Psoas muscle (tissue), 8 donors: Measurements from ENCODE around the gene STOM. TPM values are rescaled to one million over a fixed set of nuclear protein-coding genes. Genes with fewer than 3 reads are reported as not detected.

Experiments
- ATAC-seq, 4 donors: fragments of 200-7000 bp; cut with Tn5 transposase; one replicate each; pipeline ENCODE4 v1.9.1; 2020; ENCODE audit warnings: moderate library complexity in 3 of 4, mild to moderate bottlenecking in 2 of 4
- DNase-seq, 2 donors: peaks; one replicate each; pipeline ENCODE4 v3.0.0-alpha.2; 2020
- H3K27ac ChIP-seq: fragments of 200-600 bp; one replicate; pipeline ENCODE4 v1.8.0; 2022
- H3K27me3 ChIP-seq, 3 donors: fragments of 200-600 bp in 1 of 3; one replicate each; pipeline versions ENCODE4 v1.6.1 to v1.8.0; 2013 to 2022; ENCODE audit warnings: low read length in 2 of 3, mild to moderate bottlenecking in 2 of 3, moderate library complexity in 1 of 3; ENCODE audit not compliant: insufficient read depth in 3 of 3
- H3K36me3 ChIP-seq, 2 donors: fragments of 200-600 bp in 1 of 2; one replicate each; pipeline versions ENCODE4 v1.6.1 to v1.8.0; 2013 to 2022; ENCODE audit warnings: low read depth in 1 of 2, mild to moderate bottlenecking in 1 of 2, moderate library complexity in 1 of 2; ENCODE audit not compliant: insufficient read depth in 1 of 2
- H3K4me1 ChIP-seq: fragments of 200-600 bp; one replicate; pipeline ENCODE4 v1.8.0; 2022
- H3K4me3 ChIP-seq: fragments of 200-600 bp; one replicate; pipeline ENCODE4 v1.8.0; 2022; ENCODE audit warnings: mild to moderate bottlenecking
- H3K9me3 ChIP-seq: fragments of 200-600 bp; one replicate; pipeline ENCODE4 v1.8.0; 2022
- CTCF ChIP-seq: fragments of 200-600 bp; IDR thresholded peaks from one replicate; pipeline ENCODE4 v1.8.0; 2022; ENCODE audit warnings: antibody characterized with exemption
- WGBS, 3 donors: extraction: QIAGEN DNeasy Blood & Tissue Kit; methylation state at CpG; one replicate each; pipeline versions ENCODE4 v1.1.6 to v1.1.7; 2013; 5-methylcytosine and 5-hydroxymethylcytosine counted together
- intact Hi-C, 2 donors: fragments of 100-400 bp; cut with DNase I; formaldehyde crosslinking; loops; one replicate each; pipeline versions ENCODE4 v1.11.0 to v1.14.2; 2022
- polyA plus RNA-seq, 3 donors: library from polyadenylated mRNA; stranded (reverse); fragments of 200-250 nt; gene quantifications; one replicate each; pipeline ENCODE4 v1.2.3, GENCODE V29; 2013
- total RNA-seq, 4 donors: library from RNA; stranded (reverse); fragmentation: NEBNext Ultra II Directional in 2 of 4; extraction: Animal tissue kit (Norgen Biotek cat#: 25700) in 2 of 4; gene quantifications; one replicate each; pipeline versions ENCODE4 v1.2.1 to v1.2.4, GENCODE V29; 2021 to 2023
- donor health status: healthy with polysubstance abuse.
- donor health status: DM: no; HTN: no; CAD: no; lungs with moderate emphysema.
- donor health status: Bipolar disorder and iron deficiency.
- donor health status: healthy.
- donor health status: DM: yes; HTN: yes; CAD: no.
- donor health status: DM: no; HTN: no; CAD: no.
- donor health status: DM: no; HTN: no; CAD: no.
- donor health status: DM: yes; HTN: yes; CAD: no.

The STOM gene
- total and polyA plus RNA-seq, 7 donors = 53.2 to 237 (median 89.6) TPM

GRCh38 chr9:121326901-121327613, 43.0 kb downstream of the STOM start:
- intact Hi-C loops = no loop called here
- Histone ChIP-seq H3K27ac (peak overlapping the region; percentile 86), H3K9me3 (no peaks in the 10 kb centered on the region), H3K4me3 (peak overlapping the region; percentile 45), H3K36me3 (peaks cover 6 to 87% of the 10 kb centered on the region in 2 donors), H3K4me1 (peaks cover 29% of the 10 kb centered on the region), H3K27me3 (no peaks in the 10 kb centered on the region)
- DNase-seq (no peak), ATAC-seq (peak in 2 of 4 donors; percentile 7 to 8)
- no peak for TF ChIP-seq CTCF
- WGBS, 3 donors = 79 to 82% (median 80%) methylated on average over 11 of the region's 11 CpGs

- DNase-seq = peak; percentile 89 to 93
- ATAC-seq = peak; percentile 84 to 89 (median 86)
- Histone ChIP-seq H3K27ac (peak overlapping the region; percentile 86), H3K4me1 (peaks cover 25% of the 10 kb centered on the region), H3K36me3 (peaks cover 6 to 87% of the 10 kb centered on the region in 2 donors), H3K27me3 (no peaks in the 10 kb centered on the region), H3K4me3 (peak overlapping the region; percentile 45), H3K9me3 (no peaks in the 10 kb centered on the region)
- TF ChIP-seq CTCF = no peak
- 15 to 22% (median 15%) methylated on average over 19 of the region's 19 CpGs for WGBS, 3 donors
- intact Hi-C loops = no loop called here
Observed at GRCh38 chr9:121326130-121326838, 43.8 kb downstream of the STOM start.

- DNase-seq (no peak), ATAC-seq (peak in 2 of 4 donors; percentile 1)
Observed at GRCh38 chr9:121325387-121325786, 44.7 kb downstream of the STOM start.

GRCh38 chr9:121324755-121325154, 45.3 kb downstream of the STOM start:
- intact Hi-C loops = loop anchor here in 1 of 2 donors (5.0 kb wide), 1 partner anchor 38 kb away; no protein-coding TSS in a partner anchor
- H3K27me3 ChIP-seq = no peaks in the 10 kb centered on the region
- peaks cover 5 to 84% of the 10 kb centered on the region in 2 donors for H3K36me3 ChIP-seq
- no peak overlapping the region for H3K4me3 ChIP-seq
- H3K9me3 ChIP-seq = no peaks in the 10 kb centered on the region
- ATAC-seq = no peak
- 74 to 89% (median 76%) methylated on average over 2 of the region's 2 CpGs for WGBS, 3 donors
- no peak for DNase-seq
- H3K4me1 ChIP-seq = peaks cover 29% of the 10 kb centered on the region
- TF ChIP-seq CTCF = no peak
- peak overlapping the region; percentile 86 for H3K27ac ChIP-seq

More at GRCh38 chr9:121325387-121325786, 44.7 kb downstream of the STOM start:
- TF ChIP-seq CTCF = no peak
- WGBS, 3 donors = 68 to 73% (median 72%) methylated on average over 7 of the region's 7 CpGs
- H3K36me3 ChIP-seq = peaks cover 6 to 87% of the 10 kb centered on the region in 2 donors
- peak overlapping the region; percentile 86 for H3K27ac ChIP-seq
- no peaks in the 10 kb centered on the region for H3K9me3 ChIP-seq
- H3K27me3 ChIP-seq = no peaks in the 10 kb centered on the region
- peak overlapping the region; percentile 45 for H3K4me3 ChIP-seq
- H3K4me1 ChIP-seq = peaks cover 27% of the 10 kb centered on the region
- intact Hi-C loops = no loop called here
